Body of pancreas (tissue), 4 donors: ENCODE data around the gene NCR2.

Experiments used
- POLR2A ChIP-seq, 3 donors: fragments of 450-650 bp; IDR thresholded peaks; one replicate each; pipeline ENCODE4 v1.6.1; 2016; ENCODE audit warnings: antibody characterized with exemption in 3 of 3, mild to moderate bottlenecking in 2 of 3
- TF ChIP-seq, protein P1 (sequence below), 7 experiments: fragments of 450-650 bp in 4 of 7; fragments of 200-600 bp in 3 of 7; sonication (generic) in 3 of 7; IDR thresholded peaks; one replicate each; pipeline ENCODE4 v1.5.1; 2016 to 2019; ENCODE audit warnings: antibody characterized with exemption in 7 of 7

DNA sequence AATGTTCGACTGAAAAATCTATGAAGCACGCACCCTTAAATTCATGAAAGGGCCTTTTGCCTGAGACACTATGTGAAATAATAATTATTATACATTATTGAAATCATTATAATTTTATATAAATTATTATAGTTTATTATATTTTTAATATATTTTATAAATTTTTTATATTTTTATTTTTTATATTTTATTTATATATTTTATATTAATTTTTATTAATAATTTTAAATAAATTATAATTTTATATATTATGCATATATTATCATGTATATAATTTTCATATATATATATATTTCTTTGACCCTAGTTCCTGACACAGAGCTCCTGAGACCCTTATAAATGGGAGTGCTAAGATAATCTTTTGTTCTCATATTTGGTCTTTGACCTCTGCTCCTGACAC lies 13.5 kb downstream of the NCR2 start:
- TF ChIP-seq POLR2A (IDR thresholded peaks at IDR 0.05) = no peak
- TF ChIP-seq, protein P1, sequence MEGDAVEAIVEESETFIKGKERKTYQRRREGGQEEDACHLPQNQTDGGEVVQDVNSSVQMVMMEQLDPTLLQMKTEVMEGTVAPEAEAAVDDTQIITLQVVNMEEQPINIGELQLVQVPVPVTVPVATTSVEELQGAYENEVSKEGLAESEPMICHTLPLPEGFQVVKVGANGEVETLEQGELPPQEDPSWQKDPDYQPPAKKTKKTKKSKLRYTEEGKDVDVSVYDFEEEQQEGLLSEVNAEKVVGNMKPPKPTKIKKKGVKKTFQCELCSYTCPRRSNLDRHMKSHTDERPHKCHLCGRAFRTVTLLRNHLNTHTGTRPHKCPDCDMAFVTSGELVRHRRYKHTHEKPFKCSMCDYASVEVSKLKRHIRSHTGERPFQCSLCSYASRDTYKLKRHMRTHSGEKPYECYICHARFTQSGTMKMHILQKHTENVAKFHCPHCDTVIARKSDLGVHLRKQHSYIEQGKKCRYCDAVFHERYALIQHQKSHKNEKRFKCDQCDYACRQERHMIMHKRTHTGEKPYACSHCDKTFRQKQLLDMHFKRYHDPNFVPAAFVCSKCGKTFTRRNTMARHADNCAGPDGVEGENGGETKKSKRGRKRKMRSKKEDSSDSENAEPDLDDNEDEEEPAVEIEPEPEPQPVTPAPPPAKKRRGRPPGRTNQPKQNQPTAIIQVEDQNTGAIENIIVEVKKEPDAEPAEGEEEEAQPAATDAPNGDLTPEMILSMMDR (IDR thresholded peaks at IDR 0.05) = no peak
